Measurements from ENCODE around the gene NOL6. TPM values are rescaled to one million over a fixed set of nuclear protein-coding genes. Genes with fewer than 3 reads are reported as not detected.
A peak's percentile ranks its signal among the peaks of the same experiment; 100 is the strongest.
"Not testable (repeated sequence)": the region's sequence is repeated elsewhere in the genome, so short reads cannot be mapped to it uniquely, and the experiment has no call there.

Gene NOL6
- total RNA-seq, 1 experiment from 2014 or later: 75.1 TPM

DNA sequence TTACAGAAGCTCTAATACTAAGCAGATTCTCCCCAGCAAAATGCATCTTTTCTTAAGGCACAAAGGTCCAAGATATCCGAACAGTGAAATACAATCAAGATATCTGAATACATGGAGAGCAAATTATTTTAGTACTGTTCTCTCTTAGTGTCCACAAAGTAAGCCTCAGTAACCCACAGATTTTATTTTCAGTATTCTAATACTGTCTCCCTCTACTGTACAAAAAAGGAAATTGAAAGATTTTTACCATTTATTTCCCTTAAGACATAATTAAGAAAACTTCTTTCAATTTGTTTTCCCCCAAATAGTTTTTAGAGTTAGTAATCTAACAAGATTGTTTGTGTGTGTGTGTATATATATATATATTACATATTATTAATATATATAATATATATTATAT, 24.7 kb upstream of the NOL6 start:
- DNase-seq (ENCODE audit: low read depth, low spot score): no peak
- TF ChIP-seq POLR2AphosphoS5 (IDR thresholded peaks at IDR 0.05; ENCODE audit: low read depth, low read length) (no peak), SIN3A (IDR thresholded peaks at IDR 0.05; ENCODE audit: borderline replicate concordance, insufficient read depth, low read depth, low read length) (no peak), TCF7L2 (IDR thresholded peaks at IDR 0.05; ENCODE audit: low read depth, low read length) (no peak)
- TF ChIP-seq, protein P1, sequence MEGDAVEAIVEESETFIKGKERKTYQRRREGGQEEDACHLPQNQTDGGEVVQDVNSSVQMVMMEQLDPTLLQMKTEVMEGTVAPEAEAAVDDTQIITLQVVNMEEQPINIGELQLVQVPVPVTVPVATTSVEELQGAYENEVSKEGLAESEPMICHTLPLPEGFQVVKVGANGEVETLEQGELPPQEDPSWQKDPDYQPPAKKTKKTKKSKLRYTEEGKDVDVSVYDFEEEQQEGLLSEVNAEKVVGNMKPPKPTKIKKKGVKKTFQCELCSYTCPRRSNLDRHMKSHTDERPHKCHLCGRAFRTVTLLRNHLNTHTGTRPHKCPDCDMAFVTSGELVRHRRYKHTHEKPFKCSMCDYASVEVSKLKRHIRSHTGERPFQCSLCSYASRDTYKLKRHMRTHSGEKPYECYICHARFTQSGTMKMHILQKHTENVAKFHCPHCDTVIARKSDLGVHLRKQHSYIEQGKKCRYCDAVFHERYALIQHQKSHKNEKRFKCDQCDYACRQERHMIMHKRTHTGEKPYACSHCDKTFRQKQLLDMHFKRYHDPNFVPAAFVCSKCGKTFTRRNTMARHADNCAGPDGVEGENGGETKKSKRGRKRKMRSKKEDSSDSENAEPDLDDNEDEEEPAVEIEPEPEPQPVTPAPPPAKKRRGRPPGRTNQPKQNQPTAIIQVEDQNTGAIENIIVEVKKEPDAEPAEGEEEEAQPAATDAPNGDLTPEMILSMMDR (IDR thresholded peaks at IDR 0.05): peak; percentile 36; the same call in 1 of the 2 replicates
- H3K36me3 ChIP-seq (ENCODE audit: control insufficient read depth, insufficient read depth, low read length): no peaks in the 10 kb centered on the region
- intact Hi-C loops (cut with micrococcal nuclease; ENCODE audit: unreplicated experiment): no loop called here
- no peaks in the 10 kb centered on the region for H3K9me3 ChIP-seq (ENCODE audit: control insufficient read depth, insufficient read depth, low read depth, low read length)
- no peak for ATAC-seq
- in situ Hi-C loops (cut with HindIII; ENCODE audit: low pct_unique_long_range_greater_than_20kb, low sequenced_read_pairs): no loop called here
- no peaks in the 10 kb centered on the region for H3K4me1 ChIP-seq (ENCODE audit: control insufficient read depth, insufficient read depth, low read length)
- H3K4me3 ChIP-seq (ENCODE audit: low read depth in 2 of 2, low read length in 2 of 2): no peak overlapping the region
- H3K27ac ChIP-seq (ENCODE audit: low read length): no peak overlapping the region
- POLR2A ChIA-PET: no interaction called here
- CTCF ChIA-PET: no interaction called here
- BruUV-seq (replicated peaks): no TSS peak
- no peaks in the 10 kb centered on the region for H3K27me3 ChIP-seq (ENCODE audit: control insufficient read depth, insufficient read depth, low read length)

DNA sequence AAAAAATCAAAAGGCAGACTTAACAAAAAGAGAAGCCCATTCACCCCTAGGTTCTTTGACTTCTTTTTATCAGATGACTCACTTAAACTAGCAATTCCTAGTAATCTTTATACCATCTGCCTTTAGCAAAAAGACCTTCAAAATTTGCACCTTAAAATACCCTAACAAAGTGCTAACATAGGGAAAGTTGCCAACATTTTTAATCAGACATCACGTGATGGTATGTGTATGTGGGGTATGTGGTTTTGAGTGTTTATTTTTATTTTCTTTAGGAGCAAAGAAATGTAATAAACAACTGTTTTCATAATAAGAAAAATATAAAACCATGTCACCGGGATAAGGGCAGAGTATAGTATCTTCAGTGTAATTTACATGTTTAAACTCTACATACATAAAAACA, 20.1 kb upstream of the NOL6 start:
- H3K4me3 ChIP-seq (ENCODE audit: low read depth in 2 of 2, low read length in 2 of 2); DNase-seq (ENCODE audit: low read depth, low spot score); POLR2A ChIA-PET; H3K36me3 ChIP-seq (ENCODE audit: control insufficient read depth, insufficient read depth, low read length); H3K4me1 ChIP-seq (ENCODE audit: control insufficient read depth, insufficient read depth, low read length); H3K27me3 ChIP-seq (ENCODE audit: control insufficient read depth, insufficient read depth, low read length); H3K9me3 ChIP-seq (ENCODE audit: control insufficient read depth, insufficient read depth, low read depth, low read length); ATAC-seq; BruUV-seq (replicated peaks); H3K27ac ChIP-seq (ENCODE audit: low read length); intact Hi-C loops (cut with micrococcal nuclease; ENCODE audit: unreplicated experiment); CTCF ChIA-PET; in situ Hi-C loops (cut with HindIII; ENCODE audit: low pct_unique_long_range_greater_than_20kb, low sequenced_read_pairs): not testable (repeated sequence)

DNA sequence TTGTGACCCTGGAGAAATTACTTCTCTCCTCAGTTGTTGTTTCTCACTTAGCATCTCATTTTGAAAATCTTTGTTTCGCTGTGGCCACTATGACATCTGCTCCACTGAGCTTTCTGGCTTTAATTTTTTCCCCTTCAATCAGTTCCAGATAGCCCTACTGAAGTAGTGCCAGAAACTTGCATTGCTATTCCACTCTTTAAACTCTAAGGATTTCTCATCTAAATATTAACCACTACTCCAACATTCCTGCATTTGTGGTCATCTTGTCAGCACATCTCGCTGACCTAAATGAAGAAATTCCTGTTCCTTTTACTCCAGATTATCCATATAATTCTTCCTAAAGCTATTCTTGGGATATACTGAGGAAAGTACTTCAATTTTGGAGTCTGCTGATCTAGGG, 15.3 kb upstream of the NOL6 start:
- no peak for TF ChIP-seq SIN3A (IDR thresholded peaks at IDR 0.05; ENCODE audit: borderline replicate concordance, insufficient read depth, low read depth, low read length)
- TF ChIP-seq, protein P1 (IDR thresholded peaks at IDR 0.05): no peak
- TF ChIP-seq, protein P2, sequence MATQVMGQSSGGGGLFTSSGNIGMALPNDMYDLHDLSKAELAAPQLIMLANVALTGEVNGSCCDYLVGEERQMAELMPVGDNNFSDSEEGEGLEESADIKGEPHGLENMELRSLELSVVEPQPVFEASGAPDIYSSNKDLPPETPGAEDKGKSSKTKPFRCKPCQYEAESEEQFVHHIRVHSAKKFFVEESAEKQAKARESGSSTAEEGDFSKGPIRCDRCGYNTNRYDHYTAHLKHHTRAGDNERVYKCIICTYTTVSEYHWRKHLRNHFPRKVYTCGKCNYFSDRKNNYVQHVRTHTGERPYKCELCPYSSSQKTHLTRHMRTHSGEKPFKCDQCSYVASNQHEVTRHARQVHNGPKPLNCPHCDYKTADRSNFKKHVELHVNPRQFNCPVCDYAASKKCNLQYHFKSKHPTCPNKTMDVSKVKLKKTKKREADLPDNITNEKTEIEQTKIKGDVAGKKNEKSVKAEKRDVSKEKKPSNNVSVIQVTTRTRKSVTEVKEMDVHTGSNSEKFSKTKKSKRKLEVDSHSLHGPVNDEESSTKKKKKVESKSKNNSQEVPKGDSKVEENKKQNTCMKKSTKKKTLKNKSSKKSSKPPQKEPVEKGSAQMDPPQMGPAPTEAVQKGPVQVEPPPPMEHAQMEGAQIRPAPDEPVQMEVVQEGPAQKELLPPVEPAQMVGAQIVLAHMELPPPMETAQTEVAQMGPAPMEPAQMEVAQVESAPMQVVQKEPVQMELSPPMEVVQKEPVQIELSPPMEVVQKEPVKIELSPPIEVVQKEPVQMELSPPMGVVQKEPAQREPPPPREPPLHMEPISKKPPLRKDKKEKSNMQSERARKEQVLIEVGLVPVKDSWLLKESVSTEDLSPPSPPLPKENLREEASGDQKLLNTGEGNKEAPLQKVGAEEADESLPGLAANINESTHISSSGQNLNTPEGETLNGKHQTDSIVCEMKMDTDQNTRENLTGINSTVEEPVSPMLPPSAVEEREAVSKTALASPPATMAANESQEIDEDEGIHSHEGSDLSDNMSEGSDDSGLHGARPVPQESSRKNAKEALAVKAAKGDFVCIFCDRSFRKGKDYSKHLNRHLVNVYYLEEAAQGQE (IDR thresholded peaks at IDR 0.05; ENCODE audit: insufficient read depth in 1 of 2, low read depth in 2 of 2, low read length in 1 of 2): no peak
- TF ChIP-seq POLR2AphosphoS5 (IDR thresholded peaks at IDR 0.05; ENCODE audit: low read depth, low read length): no peak
- no peak for TF ChIP-seq TCF7L2 (IDR thresholded peaks at IDR 0.05; ENCODE audit: low read depth, low read length)
- Histone ChIP-seq H3K4me3 (ENCODE audit: low read depth in 2 of 2, low read length in 2 of 2) (no peak overlapping the region), H3K27me3 (ENCODE audit: control insufficient read depth, insufficient read depth, low read length) (no peaks in the 10 kb centered on the region), H3K27ac (ENCODE audit: low read length) (no peak overlapping the region), H3K4me1 (ENCODE audit: control insufficient read depth, insufficient read depth, low read length) (no peaks in the 10 kb centered on the region), H3K9me3 (ENCODE audit: control insufficient read depth, insufficient read depth, low read depth, low read length) (no peaks in the 10 kb centered on the region), H3K36me3 (ENCODE audit: control insufficient read depth, insufficient read depth, low read length) (no peaks in the 10 kb centered on the region)
- BruUV-seq (replicated peaks): no TSS peak
- no peak for DNase-seq (ENCODE audit: low read depth, low spot score)
- ChIA-PET POLR2A (no interaction called here), CTCF (no interaction called here)
- intact Hi-C loops (cut with micrococcal nuclease; ENCODE audit: unreplicated experiment): no loop called here
- no peak for ATAC-seq
- in situ Hi-C loops (cut with HindIII; ENCODE audit: low pct_unique_long_range_greater_than_20kb, low sequenced_read_pairs): no loop called here

DNA sequence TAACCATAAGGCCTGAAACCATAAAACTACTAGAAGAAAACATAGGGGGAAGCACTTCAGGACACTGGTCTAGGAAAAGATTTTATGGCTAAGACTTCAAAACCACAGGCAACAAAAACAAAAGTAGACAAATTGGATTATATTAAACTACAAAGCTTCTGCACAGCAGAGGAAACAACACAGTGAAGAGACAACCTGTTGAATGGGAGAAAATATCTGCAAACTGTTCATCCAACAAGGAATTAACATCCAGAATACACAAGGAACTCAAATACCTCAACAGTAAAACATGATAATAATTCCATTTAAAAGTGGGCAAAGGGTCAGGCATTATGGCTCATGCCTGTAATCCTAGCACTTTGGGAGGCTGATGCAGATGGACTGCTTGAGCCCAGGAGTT, 11.6 kb upstream of the NOL6 start:
- in situ Hi-C loops (cut with HindIII; ENCODE audit: low pct_unique_long_range_greater_than_20kb, low sequenced_read_pairs); H3K4me1 ChIP-seq (ENCODE audit: control insufficient read depth, insufficient read depth, low read length); intact Hi-C loops (cut with micrococcal nuclease; ENCODE audit: unreplicated experiment); ATAC-seq; BruUV-seq (replicated peaks); H3K4me3 ChIP-seq (ENCODE audit: low read depth in 2 of 2, low read length in 2 of 2); H3K9me3 ChIP-seq (ENCODE audit: control insufficient read depth, insufficient read depth, low read depth, low read length); DNase-seq (ENCODE audit: low read depth, low spot score); H3K36me3 ChIP-seq (ENCODE audit: control insufficient read depth, insufficient read depth, low read length); POLR2A ChIA-PET; H3K27me3 ChIP-seq (ENCODE audit: control insufficient read depth, insufficient read depth, low read length); CTCF ChIA-PET; H3K27ac ChIP-seq (ENCODE audit: low read length): not testable (repeated sequence)

All from Panc1 (cell line).